GM12878 (cell line): Measurements from ENCODE around the gene VCAM1. TPM values are rescaled to one million over a fixed set of nuclear protein-coding genes. Genes with fewer than 3 reads are reported as not detected.

Experiments
- ATAC-seq: fragments of 200-7000 bp; cut with Tn5 transposase; 3 replicates; pipeline ENCODE4 v1.9.1; 2020; ENCODE audit warnings: mild to moderate bottlenecking, moderate library complexity
- BruUV-seq: library from RNA; stranded (reverse); fragments of 400-500 nt; replicated peaks from 2 replicates; lab custom pipeline; 2021; lab: Mats Ljungman, UMichigan
- CTCF ChIA-PET: fragments of 300-600 bp; sonication (Branson Sonifier 250); formaldehyde crosslinking; extraction: SDS; loops from one replicate; lab custom pipeline; 2021; ENCODE audit warnings: inconsistent platforms; lab: Yijun Ruan, JAX
- POLR2A ChIA-PET: fragments of 350-600 bp; formaldehyde crosslinking; extraction: SDS; loops from one replicate; lab custom pipeline; 2021; ENCODE audit warnings: inconsistent platforms; lab: Charles Lee
- RAD21 ChIA-PET: fragments of 300-600 bp; sonication (Branson Sonifier 250); formaldehyde crosslinking; loops from one replicate; lab custom pipeline; 2023; ENCODE audit warnings: antibody characterized with exemption; ENCODE audit not compliant: unreplicated experiment; lab: Charles Lee
- SMC1A ChIA-PET: fragments of 300-600 bp; sonication (Branson Sonifier 250); formaldehyde crosslinking; loops from one replicate; lab custom pipeline; 2023; ENCODE audit not compliant: unreplicated experiment, uncharacterized antibody; lab: Charles Lee
- DNase-seq: peaks from one replicate; pipeline ENCODE4 v3.0.0-alpha.2; 2011; ENCODE audit warnings: low read depth, low spot score
- FAIRE-seq: peaks from 3 replicates; lab custom pipeline; 2011; peaks lifted over from hg19 to GRCh38; lab: Jason Lieb, UNC
- H2AFZ ChIP-seq: 2 replicates; pipeline ENCODE4 v1.6.0; 2011; ENCODE audit warnings: low read depth, low read length, control low read depth; ENCODE audit not compliant: control insufficient read depth
- H3K27ac ChIP-seq: 2 replicates; pipeline ENCODE4 v1.5.1; 2011; ENCODE audit warnings: control low read depth; ENCODE audit not compliant: control insufficient read depth, insufficient read depth
- H3K27me3 ChIP-seq, 2 experiments: replicated peaks in 1 of 2; 2 replicates each; pipeline versions ENCODE4 v1.6.0 to v1.6.1; 2011; ENCODE audit warnings: low read length in 1 of 2; ENCODE audit not compliant: control insufficient read depth in 2 of 2, insufficient read depth in 2 of 2
- H3K36me3 ChIP-seq, 2 experiments: 2 replicates each; pipeline ENCODE4 v1.5.1; 2011; ENCODE audit warnings: low read length in 1 of 2; ENCODE audit not compliant: control insufficient read depth in 2 of 2, insufficient read depth in 2 of 2
- H3K4me1 ChIP-seq: 2 replicates; pipeline ENCODE4 v1.6.1; 2011; ENCODE audit warnings: mild to moderate bottlenecking, low read length, moderate library complexity, mixed read lengths; ENCODE audit not compliant: control insufficient read depth, insufficient read depth
- H3K4me2 ChIP-seq: 2 replicates; pipeline ENCODE4 v1.6.0; 2011; ENCODE audit warnings: control low read depth; ENCODE audit not compliant: control insufficient read depth, insufficient read depth
- H3K4me3 ChIP-seq: fragments of 200-600 bp; sonication (generic); 2 replicates; pipeline ENCODE4 v1.5.1; 2016
- H3K79me2 ChIP-seq: 2 replicates; pipeline ENCODE4 v1.6.0; 2011; ENCODE audit warnings: low read length; ENCODE audit not compliant: control insufficient read depth, insufficient read depth
- H3K9ac ChIP-seq: 2 replicates; pipeline ENCODE4 v1.8.0; 2011; ENCODE audit warnings: low read length, control low read depth, mixed read lengths; ENCODE audit not compliant: control insufficient read depth, insufficient read depth
- H3K9me3 ChIP-seq: replicated peaks from 3 replicates; pipeline ENCODE4 v1.5.1; 2011; ENCODE audit warnings: mild to moderate bottlenecking, low read length; ENCODE audit not compliant: control insufficient read depth, insufficient read depth
- H4K20me1 ChIP-seq: 2 replicates; pipeline ENCODE4 v1.6.0; 2011; ENCODE audit not compliant: control insufficient read depth, insufficient read depth
- EGR1 ChIP-seq, 2 experiments: IDR thresholded peaks; 1 replicate in 1 of 2; 2 replicates in 1 of 2; pipeline ENCODE4 v1.6.1; 2011 to 2012; ENCODE audit warnings: low read depth in 2 of 2, low read length in 2 of 2, borderline replicate concordance in 1 of 2, mild to moderate bottlenecking in 1 of 2, moderate library complexity in 1 of 2
- MEF2A ChIP-seq: IDR thresholded peaks from 2 replicates; pipeline ENCODE4 v1.6.1; 2011; ENCODE audit warnings: low read depth, mild to moderate bottlenecking, low read length, moderate library complexity; ENCODE audit not compliant: insufficient read depth
- NFIC ChIP-seq: IDR thresholded peaks from 2 replicates; pipeline ENCODE4 v1.6.1; 2012; ENCODE audit warnings: low read depth, mild to moderate bottlenecking, inconsistent platforms, low read length, moderate library complexity
- WGBS: methylation state at CpG from one replicate; pipeline ENCODE4 v1.1.6; 2016; ENCODE audit warnings: low lambda C conversion rate; ENCODE audit not compliant: insufficient replicate concordance, insufficient coverage; ENCODE audit errors: missing lambda C conversion rate; 5-methylcytosine and 5-hydroxymethylcytosine counted together
- in situ Hi-C: fragments of 300-500 bp; cut with MboI; formaldehyde crosslinking; loops from 9 replicates; pipeline ENCODE4 v1.14.3; 2018; ENCODE audit warnings: mixed read lengths
- intact Hi-C: fragments of 100-400 bp; cut with micrococcal nuclease; formaldehyde crosslinking; loops from one replicate; pipeline ENCODE4 v1.14.2; 2022; ENCODE audit not compliant: unreplicated experiment
- polyA plus RNA-seq, 11 experiments: library from polyadenylated mRNA; depleted of rRNA in 4 of 11; unstranded in 6 of 11; stranded (reverse) in 5 of 11; fragments of >200 nt; fragmentation: Nextera tagmentation in 4 of 11; fragmentation: Illumina TruSeq in 1 of 11; extraction: Ambion mirVana in 4 of 11; extraction: Trizol in 1 of 11; gene quantifications; 1 replicate in 1 of 11; 2 replicates in 10 of 11; pipeline versions ENCODE4 v1.2.1 to v1.2.3, GENCODE V29; 2011 to 2016; ENCODE audit warnings: inconsistent platforms in 2 of 11, missing spikeins in 2 of 11, low read depth in 1 of 11
- total RNA-seq, 4 experiments: library from RNA; depleted of rRNA in 3 of 4; stranded (reverse); fragments of >200 nt in 3 of 4; fragmentation: Illumina TruSeq in 1 of 4; extraction: Trizol in 1 of 4; gene quantifications; 2 replicates each; pipeline versions ENCODE4 v1.2.1 to v1.2.3, GENCODE V29; 2013 to 2021
- TF ChIP-seq, protein P1 (sequence below): fragments of 450-650 bp; formaldehyde crosslinking; IDR thresholded peaks from 2 replicates; pipeline ENCODE4 v1.4.0; 2020; ENCODE audit warnings: mild to moderate bottlenecking, moderate library complexity

The VCAM1 gene
- total and polyA plus RNA-seq, 10 of the 15 experiments (the other 5 are each of a cell fraction or from before 2014, with no cell fraction given), result 5.0 to 13.6 (median 7.4) TPM

DNA sequence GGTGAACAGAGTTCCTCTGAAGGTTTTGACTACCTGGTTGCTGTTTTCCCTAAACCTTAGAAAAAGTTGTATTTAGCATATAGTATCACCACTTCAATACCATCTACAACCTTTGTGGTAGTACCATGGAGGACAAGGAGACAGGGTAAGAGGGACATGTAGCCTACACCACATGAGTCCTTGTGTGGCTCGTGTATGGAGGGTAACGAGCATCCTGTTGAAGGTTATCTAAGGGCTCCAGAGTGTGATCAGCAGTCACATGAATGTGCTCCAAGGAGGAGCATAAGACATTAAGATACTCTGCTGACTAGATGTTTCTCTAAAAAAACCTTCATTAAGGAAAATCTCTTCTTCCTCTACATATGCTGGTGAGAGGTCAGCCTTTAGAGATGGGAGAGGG lies 67.3 kb downstream of the VCAM1 start:
- Histone ChIP-seq H3K9me3 (no peaks in the 10 kb centered on the region; the same call in 2 of the 3 replicates), H3K36me3 (no peaks in the 10 kb centered on the region), H3K4me3 (no peak overlapping the region), H4K20me1 (no peaks in the 10 kb centered on the region), H3K27me3 (no peaks in the 10 kb centered on the region), H3K4me2 (no peak overlapping the region), H2AFZ (no peak overlapping the region), H3K27ac (no peak overlapping the region), H3K79me2 (no peaks in the 10 kb centered on the region), H3K9ac (no peak overlapping the region), H3K4me1 (no peaks in the 10 kb centered on the region)
- ChIA-PET RAD21 (no interaction called here), CTCF (no interaction called here), POLR2A (no interaction called here), SMC1A (no interaction called here)
- TF ChIP-seq NFIC, result no peak
- TF ChIP-seq EGR1 (IDR thresholded peaks at IDR 0.05; ENCODE audit: borderline replicate concordance in 1 of 2, low read depth in 2 of 2, low read length in 2 of 2), result no peak
- no peak for TF ChIP-seq MEF2A
- TF ChIP-seq, protein P1, sequence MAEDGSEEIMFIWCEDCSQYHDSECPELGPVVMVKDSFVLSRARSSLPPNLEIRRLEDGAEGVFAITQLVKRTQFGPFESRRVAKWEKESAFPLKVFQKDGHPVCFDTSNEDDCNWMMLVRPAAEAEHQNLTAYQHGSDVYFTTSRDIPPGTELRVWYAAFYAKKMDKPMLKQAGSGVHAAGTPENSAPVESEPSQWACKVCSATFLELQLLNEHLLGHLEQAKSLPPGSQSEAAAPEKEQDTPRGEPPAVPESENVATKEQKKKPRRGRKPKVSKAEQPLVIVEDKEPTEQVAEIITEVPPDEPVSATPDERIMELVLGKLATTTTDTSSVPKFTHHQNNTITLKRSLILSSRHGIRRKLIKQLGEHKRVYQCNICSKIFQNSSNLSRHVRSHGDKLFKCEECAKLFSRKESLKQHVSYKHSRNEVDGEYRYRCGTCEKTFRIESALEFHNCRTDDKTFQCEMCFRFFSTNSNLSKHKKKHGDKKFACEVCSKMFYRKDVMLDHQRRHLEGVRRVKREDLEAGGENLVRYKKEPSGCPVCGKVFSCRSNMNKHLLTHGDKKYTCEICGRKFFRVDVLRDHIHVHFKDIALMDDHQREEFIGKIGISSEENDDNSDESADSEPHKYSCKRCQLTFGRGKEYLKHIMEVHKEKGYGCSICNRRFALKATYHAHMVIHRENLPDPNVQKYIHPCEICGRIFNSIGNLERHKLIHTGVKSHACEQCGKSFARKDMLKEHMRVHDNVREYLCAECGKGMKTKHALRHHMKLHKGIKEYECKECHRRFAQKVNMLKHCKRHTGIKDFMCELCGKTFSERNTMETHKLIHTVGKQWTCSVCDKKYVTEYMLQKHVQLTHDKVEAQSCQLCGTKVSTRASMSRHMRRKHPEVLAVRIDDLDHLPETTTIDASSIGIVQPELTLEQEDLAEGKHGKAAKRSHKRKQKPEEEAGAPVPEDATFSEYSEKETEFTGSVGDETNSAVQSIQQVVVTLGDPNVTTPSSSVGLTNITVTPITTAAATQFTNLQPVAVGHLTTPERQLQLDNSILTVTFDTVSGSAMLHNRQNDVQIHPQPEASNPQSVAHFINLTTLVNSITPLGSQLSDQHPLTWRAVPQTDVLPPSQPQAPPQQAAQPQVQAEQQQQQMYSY, result no peak
- in situ Hi-C loops, result no loop called here
- DNase-seq (no peak), ATAC-seq (no peak), FAIRE-seq (no peak)
- intact Hi-C loops, result no loop called here
- no TSS peak for BruUV-seq
- whole genome bisulfite sequencing, result 0% methylated on average over 2 of the region's 2 CpGs

Other genes starting within 250 kb of the VCAM1 start
- gene GPR88, start 181.6 kb upstream of the VCAM1 start, total RNA-seq (2014; rRNA removed), result 0.06 TPM in 1 of 2 replicates, not detected in the other
- not detected in 2 replicates for gene GPR88, start 181.6 kb upstream of the VCAM1 start, total RNA-seq (2014; rRNA removed; fragmentation: Illumina TruSeq; extraction: Trizol)
- gene GPR88, start 181.6 kb upstream of the VCAM1 start, total RNA-seq (2021), result not detected in 2 replicates
- gene GPR88, start 181.6 kb upstream of the VCAM1 start, polyA plus RNA-seq (2011; rRNA removed), result not detected in 2 replicates
- gene GPR88, start 181.6 kb upstream of the VCAM1 start, polyA plus RNA-seq (2014; fragmentation: Illumina TruSeq; extraction: Trizol), result 0.01 TPM in 1 of 2 replicates, not detected in the other
- not detected for gene GPR88, start 181.6 kb upstream of the VCAM1 start, polyA plus RNA-seq (2014; fragmentation: Nextera tagmentation; extraction: Ambion mirVana)
- gene GPR88, start 181.6 kb upstream of the VCAM1 start, polyA plus RNA-seq (2014; rRNA removed), result not detected in 2 replicates
- gene GPR88, start 181.6 kb upstream of the VCAM1 start, polyA plus RNA-seq (2016; fragmentation: Nextera tagmentation; extraction: Ambion mirVana), result not detected
- gene EXTL2, start 175.1 kb downstream of the VCAM1 start, total RNA-seq (2014; rRNA removed), result 10.2 and 15.0 TPM in 2 replicates
- 18.6 and 20.3 TPM in 2 replicates for gene EXTL2, start 175.1 kb downstream of the VCAM1 start, total RNA-seq (2014; rRNA removed; fragmentation: Illumina TruSeq; extraction: Trizol)
- 11.6 and 12.6 TPM in 2 replicates for gene EXTL2, start 175.1 kb downstream of the VCAM1 start, total RNA-seq (2021)
- 51.1 and 72.3 TPM in 2 replicates for gene EXTL2, start 175.1 kb downstream of the VCAM1 start, polyA plus RNA-seq (2011; rRNA removed)
- 18.5 and 19.0 TPM in 2 replicates for gene EXTL2, start 175.1 kb downstream of the VCAM1 start, polyA plus RNA-seq (2014; fragmentation: Illumina TruSeq; extraction: Trizol)
- 10 to 100 TPM; 16.1 to 27.2 TPM for gene EXTL2, start 175.1 kb downstream of the VCAM1 start, polyA plus RNA-seq (2014; fragmentation: Nextera tagmentation; extraction: Ambion mirVana)
- 10.3 and 12.1 TPM in 2 replicates for gene EXTL2, start 175.1 kb downstream of the VCAM1 start, polyA plus RNA-seq (2014; rRNA removed)
- gene EXTL2, start 175.1 kb downstream of the VCAM1 start, polyA plus RNA-seq (2016; fragmentation: Nextera tagmentation; extraction: Ambion mirVana), result 10 to 100 TPM; 15.4 to 16.3 TPM
- gene SLC30A7, start 176.3 kb downstream of the VCAM1 start, total RNA-seq (2014; rRNA removed), result 18.5 and 20.2 TPM in 2 replicates
- 19.9 and 20.5 TPM in 2 replicates for gene SLC30A7, start 176.3 kb downstream of the VCAM1 start, total RNA-seq (2014; rRNA removed; fragmentation: Illumina TruSeq; extraction: Trizol)
- gene SLC30A7, start 176.3 kb downstream of the VCAM1 start, total RNA-seq (2021), result 18.1 and 23.3 TPM in 2 replicates
- 15.4 and 21.1 TPM in 2 replicates for gene SLC30A7, start 176.3 kb downstream of the VCAM1 start, polyA plus RNA-seq (2011; rRNA removed)
- 11.3 and 13.4 TPM in 2 replicates for gene SLC30A7, start 176.3 kb downstream of the VCAM1 start, polyA plus RNA-seq (2014; fragmentation: Illumina TruSeq; extraction: Trizol)
- 1 to 10 TPM; 4.4 to 9.4 TPM for gene SLC30A7, start 176.3 kb downstream of the VCAM1 start, polyA plus RNA-seq (2014; fragmentation: Nextera tagmentation; extraction: Ambion mirVana)
- gene SLC30A7, start 176.3 kb downstream of the VCAM1 start, polyA plus RNA-seq (2014; rRNA removed), result 6.5 and 7.2 TPM in 2 replicates
- gene SLC30A7, start 176.3 kb downstream of the VCAM1 start, polyA plus RNA-seq (2016; fragmentation: Nextera tagmentation; extraction: Ambion mirVana), result 10 to 100 TPM; 19.5 to 20.7 TPM